ENCODE measurements around the gene DISC1.

DISC1 gene

DNA sequence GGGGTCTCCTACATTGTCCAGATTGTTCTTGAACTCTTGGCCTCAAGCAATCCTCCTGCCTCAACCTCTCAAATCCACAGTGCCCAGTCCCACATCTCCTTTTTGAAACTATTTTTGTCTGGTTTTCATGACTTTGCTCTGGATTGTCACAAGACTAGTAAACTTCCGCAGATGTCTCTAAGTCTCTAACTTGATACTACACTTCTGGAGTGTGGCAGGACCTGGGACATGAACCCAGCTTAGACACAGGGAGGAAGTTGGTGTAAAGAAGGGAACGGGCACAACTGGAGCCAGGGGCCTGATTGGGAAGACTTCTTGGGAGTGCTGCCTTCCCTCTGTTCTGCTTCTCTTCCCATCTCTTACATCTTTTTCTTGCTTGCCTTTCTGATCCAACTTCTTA lies 16.2 kb upstream of the DISC1 start:
- H3K4me3 ChIP-seq (ENCODE audit: low read depth, low read length): no peak overlapping the region
- DNase-seq (ENCODE audit: low read depth): no peak
- no peak for TF ChIP-seq POLR2A (IDR thresholded peaks at IDR 0.05; ENCODE audit: extremely low read depth, insufficient read length)
- TF ChIP-seq, protein P1, sequence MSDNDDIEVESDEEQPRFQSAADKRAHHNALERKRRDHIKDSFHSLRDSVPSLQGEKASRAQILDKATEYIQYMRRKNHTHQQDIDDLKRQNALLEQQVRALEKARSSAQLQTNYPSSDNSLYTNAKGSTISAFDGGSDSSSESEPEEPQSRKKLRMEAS (IDR thresholded peaks at IDR 0.05; ENCODE audit: low read depth, low read length): no peak
- TF ChIP-seq, protein P2, sequence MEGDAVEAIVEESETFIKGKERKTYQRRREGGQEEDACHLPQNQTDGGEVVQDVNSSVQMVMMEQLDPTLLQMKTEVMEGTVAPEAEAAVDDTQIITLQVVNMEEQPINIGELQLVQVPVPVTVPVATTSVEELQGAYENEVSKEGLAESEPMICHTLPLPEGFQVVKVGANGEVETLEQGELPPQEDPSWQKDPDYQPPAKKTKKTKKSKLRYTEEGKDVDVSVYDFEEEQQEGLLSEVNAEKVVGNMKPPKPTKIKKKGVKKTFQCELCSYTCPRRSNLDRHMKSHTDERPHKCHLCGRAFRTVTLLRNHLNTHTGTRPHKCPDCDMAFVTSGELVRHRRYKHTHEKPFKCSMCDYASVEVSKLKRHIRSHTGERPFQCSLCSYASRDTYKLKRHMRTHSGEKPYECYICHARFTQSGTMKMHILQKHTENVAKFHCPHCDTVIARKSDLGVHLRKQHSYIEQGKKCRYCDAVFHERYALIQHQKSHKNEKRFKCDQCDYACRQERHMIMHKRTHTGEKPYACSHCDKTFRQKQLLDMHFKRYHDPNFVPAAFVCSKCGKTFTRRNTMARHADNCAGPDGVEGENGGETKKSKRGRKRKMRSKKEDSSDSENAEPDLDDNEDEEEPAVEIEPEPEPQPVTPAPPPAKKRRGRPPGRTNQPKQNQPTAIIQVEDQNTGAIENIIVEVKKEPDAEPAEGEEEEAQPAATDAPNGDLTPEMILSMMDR (IDR thresholded peaks at IDR 0.05; ENCODE audit: low read depth, low read length): no peak
- no peak for TF ChIP-seq MYC (IDR thresholded peaks at IDR 0.05; ENCODE audit: low read depth, low read length)

DNA sequence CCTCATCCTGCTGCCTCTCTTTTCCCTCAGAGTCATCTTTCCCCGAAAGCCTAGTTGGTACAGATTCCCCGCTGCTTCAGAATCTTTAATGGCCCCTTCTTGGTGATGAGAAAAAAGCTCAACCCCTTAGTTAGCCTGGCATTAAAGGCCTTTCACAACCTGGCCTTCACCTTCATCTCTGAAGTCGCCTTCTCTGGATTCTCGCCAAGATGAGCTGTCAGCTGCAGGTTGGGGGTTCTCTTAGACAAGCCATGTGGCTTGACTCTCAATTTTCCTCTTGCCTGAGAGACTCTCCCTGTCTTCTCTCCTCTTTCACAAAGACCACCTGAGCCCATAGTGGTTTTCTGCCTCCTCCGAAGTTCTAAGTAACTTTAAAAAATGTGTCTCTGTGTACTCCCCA lies 15.5 kb upstream of the DISC1 start:
- TF ChIP-seq, protein P1 (IDR thresholded peaks at IDR 0.05; ENCODE audit: low read depth, low read length): no peak
- TF ChIP-seq MYC (IDR thresholded peaks at IDR 0.05; ENCODE audit: low read depth, low read length) (no peak), POLR2A (IDR thresholded peaks at IDR 0.05; ENCODE audit: extremely low read depth, insufficient read length) (no peak)
- TF ChIP-seq, protein P2 (IDR thresholded peaks at IDR 0.05; ENCODE audit: low read depth, low read length): no peak
- peak; percentile 15 for DNase-seq (ENCODE audit: low read depth)
- H3K4me3 ChIP-seq (ENCODE audit: low read depth, low read length): no peak overlapping the region

DNA sequence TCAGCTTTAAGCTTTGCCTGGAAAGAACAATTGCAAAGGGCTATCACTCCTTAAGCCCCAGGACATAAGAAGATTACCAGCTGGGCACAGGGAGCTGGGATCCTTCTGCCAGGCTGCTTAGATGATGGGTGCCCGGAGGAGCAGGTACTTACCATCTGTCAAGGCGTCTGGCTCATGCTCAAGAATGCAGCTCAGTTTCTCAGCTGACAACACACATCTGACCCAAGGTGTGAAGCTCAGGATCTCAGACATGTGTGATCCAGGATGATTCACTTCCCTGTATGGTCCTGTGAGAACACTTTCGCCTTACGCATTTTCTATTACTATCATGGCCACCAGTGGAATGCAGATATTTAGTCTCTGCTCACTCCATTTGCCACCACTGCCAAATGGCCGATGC lies 14.7 kb upstream of the DISC1 start:
- TF ChIP-seq, protein P1 (IDR thresholded peaks at IDR 0.05; ENCODE audit: low read depth, low read length): no peak
- TF ChIP-seq MYC (IDR thresholded peaks at IDR 0.05; ENCODE audit: low read depth, low read length): no peak
- TF ChIP-seq POLR2A (IDR thresholded peaks at IDR 0.05; ENCODE audit: extremely low read depth, insufficient read length): no peak
- TF ChIP-seq, protein P2 (IDR thresholded peaks at IDR 0.05; ENCODE audit: low read depth, low read length): no peak
- peak; percentile 30 for DNase-seq (ENCODE audit: low read depth)
- no peak overlapping the region for H3K4me3 ChIP-seq (ENCODE audit: low read depth, low read length)

DNA sequence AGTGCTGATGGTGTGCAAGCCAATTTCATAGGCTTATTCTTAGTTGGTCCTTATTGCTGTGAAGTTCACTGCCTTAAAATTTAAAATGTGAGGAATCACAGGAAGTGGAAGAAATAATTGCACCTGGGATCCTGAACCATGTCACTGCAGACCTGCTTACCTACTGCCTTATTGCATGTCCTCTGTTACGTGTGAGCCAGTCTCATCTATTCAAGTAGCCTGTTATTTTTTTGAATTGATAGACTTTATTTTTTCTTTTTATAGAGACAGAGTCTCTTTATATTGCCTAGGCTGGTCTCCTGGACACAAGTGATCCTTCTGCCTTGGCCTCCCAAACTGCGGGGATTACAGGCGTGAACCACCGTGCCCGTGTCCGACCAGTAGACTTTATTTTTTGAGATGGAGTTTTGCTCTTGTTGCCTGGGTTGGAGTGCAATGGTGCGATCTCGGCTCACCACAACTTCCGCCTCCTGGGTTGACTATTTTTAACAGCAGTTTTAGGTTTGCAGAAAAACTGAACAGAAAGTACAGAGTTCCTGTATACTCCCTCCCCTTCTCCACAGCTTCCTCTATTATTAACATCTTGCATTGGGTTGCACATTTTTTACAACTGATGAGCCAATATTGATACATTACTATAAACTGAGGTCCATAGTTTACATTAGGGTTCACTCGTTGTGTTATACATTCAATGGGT lies 14.0 kb upstream of the DISC1 start:
- DNase-seq (ENCODE audit: low read depth): peak; percentile 92
- peak overlapping the region; percentile 45 for H3K4me3 ChIP-seq (ENCODE audit: low read depth, low read length)
- TF ChIP-seq, protein P1 (IDR thresholded peaks at IDR 0.05; ENCODE audit: low read depth, low read length): no peak
- TF ChIP-seq, protein P2 (IDR thresholded peaks at IDR 0.05; ENCODE audit: low read depth, low read length): no peak
- no peak for TF ChIP-seq POLR2A (IDR thresholded peaks at IDR 0.05; ENCODE audit: extremely low read depth, insufficient read length)
- no peak for TF ChIP-seq MYC (IDR thresholded peaks at IDR 0.05; ENCODE audit: low read depth, low read length)

DNA sequence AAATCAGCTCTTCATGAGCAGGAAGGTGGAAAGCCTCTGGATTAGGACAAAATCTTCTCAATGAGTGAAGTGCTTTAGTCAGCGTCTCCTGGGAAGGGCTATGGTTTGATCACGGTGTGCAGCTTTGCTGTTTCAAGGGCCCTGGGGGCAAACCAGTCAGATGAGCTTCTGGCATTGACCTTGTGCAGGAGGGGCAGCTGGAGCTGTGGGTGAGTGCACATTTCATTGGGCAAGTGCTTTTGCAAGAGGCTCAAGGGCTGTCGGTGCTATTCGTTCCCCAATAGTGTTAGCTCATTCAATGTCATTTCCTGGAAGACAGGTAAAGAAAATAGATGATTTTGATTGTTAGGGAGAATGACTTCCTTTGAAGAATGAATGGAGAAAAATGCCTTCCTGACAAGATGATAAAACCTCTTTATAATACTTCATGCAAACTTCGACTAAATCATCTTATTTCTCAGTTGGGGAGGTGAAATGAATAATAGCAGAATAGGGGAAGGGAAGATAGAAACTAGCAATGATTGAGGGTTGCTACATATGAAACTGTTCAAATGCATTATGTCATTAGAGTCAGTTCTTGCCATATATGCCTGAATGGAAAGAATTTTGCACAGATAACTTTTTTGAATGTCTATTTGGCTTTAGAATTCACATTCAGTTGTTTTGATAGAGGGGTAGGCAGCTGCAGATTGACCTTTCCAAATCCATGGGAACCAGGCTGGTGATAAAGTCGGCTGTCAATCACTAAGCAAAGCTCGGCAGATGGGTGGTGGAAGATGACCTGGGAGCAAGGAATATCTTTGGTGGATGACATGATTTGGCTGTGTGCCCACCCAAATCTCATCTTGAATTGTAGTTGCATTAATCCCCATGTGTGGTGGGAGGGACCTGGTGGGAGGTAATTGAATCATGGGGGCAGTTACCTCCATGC lies 12.9 kb upstream of the DISC1 start:
- peak overlapping the region; percentile 45 for H3K4me3 ChIP-seq (ENCODE audit: low read depth, low read length)
- DNase-seq (ENCODE audit: low read depth): peak; percentile 94
- TF ChIP-seq, protein P1 (IDR thresholded peaks at IDR 0.05; ENCODE audit: low read depth, low read length): peak; percentile 59; the same call in 1 of the 2 replicates
- TF ChIP-seq, protein P2 (IDR thresholded peaks at IDR 0.05; ENCODE audit: low read depth, low read length): no peak
- no peak for TF ChIP-seq POLR2A (IDR thresholded peaks at IDR 0.05; ENCODE audit: extremely low read depth, insufficient read length)
- TF ChIP-seq MYC (IDR thresholded peaks at IDR 0.05; ENCODE audit: low read depth, low read length): peak; percentile 56; the same call in 1 of the 2 replicates

Data from NB4 (cell line).